Fibroblast of the aortic adventitia (primary cell): ENCODE measurements around the gene AP3S2. TPM values are rescaled to one million over a fixed set of nuclear protein-coding genes. Genes with fewer than 3 reads are reported as not detected.
"Not testable (repeated sequence)": the region's sequence is repeated elsewhere in the genome, so short reads cannot be mapped to it uniquely, and the experiment has no call there.

Experiments used
- DNase-seq: peaks from one replicate; pipeline ENCODE4 v3.0.0-alpha.2; 2010; ENCODE audit warnings: low read depth
- H3K4me3 ChIP-seq: 2 replicates; pipeline ENCODE4 v1.5.1; 2011; ENCODE audit warnings: low read depth, mild to moderate bottlenecking, control low read depth, low read length, moderate library complexity
- CTCF ChIP-seq: IDR thresholded peaks from 2 replicates; pipeline ENCODE4 v1.5.1; 2011; ENCODE audit warnings: mild to moderate bottlenecking, low read length, control low read depth, inconsistent platforms; ENCODE audit not compliant: insufficient read depth
- total RNA-seq: library from RNA; depleted of rRNA; stranded (reverse); fragments of >200 nt; gene quantifications from 2 replicates; pipeline ENCODE4 v1.2.3, GENCODE V29; 2012; ENCODE audit warnings: low replicate concordance

AP3S2 gene
- total RNA-seq, 1 donor, result 63.5 TPM

DNA sequence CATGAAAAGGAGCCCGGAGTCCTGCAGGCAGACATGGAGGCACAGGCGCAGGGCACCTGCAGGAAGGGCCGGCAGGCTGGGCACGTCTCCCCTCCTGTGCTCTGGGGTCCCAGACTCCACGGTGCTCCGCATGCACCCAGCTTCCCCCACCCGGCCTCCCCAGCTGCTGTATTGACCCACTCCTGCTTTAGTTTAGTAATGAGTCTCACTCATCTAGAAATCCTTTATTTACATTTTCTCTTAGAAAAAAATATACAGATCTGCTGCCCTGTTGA, 109.2 kb downstream of the AP3S2 start:
- H3K4me3 ChIP-seq, result no peak overlapping the region
- no peak for DNase-seq
- TF ChIP-seq CTCF, result no peak

DNA sequence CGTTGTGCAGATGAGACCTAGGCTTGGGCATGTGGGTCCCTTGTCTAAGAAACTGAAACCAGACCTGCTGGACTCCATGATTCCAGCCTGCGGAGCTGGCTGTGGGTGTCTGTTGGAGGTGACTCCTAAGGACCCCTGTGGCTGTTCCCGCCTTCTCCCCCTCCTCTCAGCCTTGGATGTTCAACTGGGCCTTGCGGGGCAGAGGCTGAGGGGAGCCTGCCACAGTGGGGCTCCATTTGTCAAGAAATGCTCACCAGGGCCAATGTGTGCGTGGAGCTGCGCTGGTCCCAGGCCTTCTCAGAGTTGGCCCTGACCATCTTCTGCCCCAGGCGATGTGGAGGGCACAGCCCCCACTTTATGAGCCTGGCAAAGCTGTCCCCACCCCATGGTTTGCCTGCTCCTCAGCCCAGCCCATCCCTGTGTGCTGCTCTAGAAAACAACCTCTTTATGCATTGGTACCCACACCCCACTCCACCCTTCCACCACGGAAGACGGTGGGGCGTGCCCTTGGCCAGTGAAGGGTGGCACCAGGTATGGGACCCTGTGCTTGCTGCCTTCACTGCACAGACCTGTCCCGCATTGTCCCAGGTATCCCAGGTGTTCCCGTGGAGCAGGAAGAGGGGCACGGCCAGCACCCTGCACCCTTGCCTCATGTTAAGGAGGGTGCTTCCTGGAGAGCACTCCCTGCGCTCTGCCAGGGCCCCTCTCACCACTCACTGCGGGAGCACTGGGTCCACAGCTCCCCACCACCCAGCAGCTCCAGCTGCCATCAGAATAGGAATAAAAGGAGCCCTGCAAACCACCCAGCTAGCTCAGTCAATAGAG, 109.7 kb downstream of the AP3S2 start:
- no peak for DNase-seq
- TF ChIP-seq CTCF, result no peak

GRCh38 chr15:89783111-89783860, 110.5 kb downstream of the AP3S2 start:
- DNase-seq, result peak; percentile 98
- TF ChIP-seq CTCF, result no peak
- no peak overlapping the region for H3K4me3 ChIP-seq

More for the DNA sequence above, 109.7 kb downstream of the AP3S2 start:
- no peak overlapping the region for H3K4me3 ChIP-seq

DNA sequence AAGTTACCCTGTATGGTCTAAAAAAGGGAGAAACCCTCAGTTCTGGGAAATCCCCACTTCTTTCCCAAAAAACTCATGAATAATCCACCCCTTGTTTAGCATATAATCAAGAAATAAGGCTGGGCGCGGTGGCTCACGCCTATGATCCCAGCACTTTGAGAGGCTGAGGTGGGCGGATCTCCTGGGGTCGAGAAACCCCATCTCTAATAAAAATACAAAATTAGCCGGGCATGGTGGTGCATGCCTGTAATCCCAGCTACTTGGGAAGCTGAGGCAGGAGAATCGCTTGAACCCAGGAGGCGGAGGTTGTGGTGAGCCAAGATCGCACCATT, 111.2 kb downstream of the AP3S2 start:
- not testable (repeated sequence) for DNase-seq, H3K4me3 ChIP-seq

DNA sequence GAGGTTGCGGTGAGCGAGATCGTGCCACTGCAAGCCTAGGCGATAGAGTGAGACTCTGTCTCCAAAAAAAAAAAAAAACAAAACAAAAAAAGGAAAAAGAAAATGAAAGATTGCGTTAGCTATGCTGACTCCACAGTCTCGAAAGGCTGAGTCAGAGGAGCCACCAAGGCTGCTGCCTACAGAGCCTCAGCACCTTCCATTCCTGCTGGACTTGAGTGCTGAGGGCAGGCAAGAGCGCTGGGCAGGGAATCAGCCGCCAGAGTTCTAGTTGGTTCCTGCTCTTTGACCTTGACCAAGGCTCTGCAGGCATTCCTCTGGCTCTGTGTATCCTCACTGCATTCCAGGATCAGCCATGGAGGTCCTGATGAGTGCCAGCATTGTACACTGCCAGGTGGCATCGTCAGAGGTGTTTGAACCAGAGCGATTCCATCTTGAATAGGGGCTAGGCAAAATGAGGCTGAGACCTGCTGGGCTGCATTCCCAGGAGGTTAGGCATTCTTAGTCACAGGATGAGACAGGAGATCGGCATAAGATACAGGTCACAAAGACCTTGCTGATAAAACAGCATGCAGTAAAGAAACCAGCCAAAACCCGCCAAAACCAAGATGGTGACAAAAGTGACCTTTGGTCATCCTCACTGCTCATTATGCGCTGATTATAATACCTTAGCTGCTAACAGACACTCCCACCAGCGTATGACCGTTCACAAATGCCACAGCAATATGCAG, 111.7 kb downstream of the AP3S2 start:
- TF ChIP-seq CTCF, result no peak
- peak; percentile 71 for DNase-seq

DNA sequence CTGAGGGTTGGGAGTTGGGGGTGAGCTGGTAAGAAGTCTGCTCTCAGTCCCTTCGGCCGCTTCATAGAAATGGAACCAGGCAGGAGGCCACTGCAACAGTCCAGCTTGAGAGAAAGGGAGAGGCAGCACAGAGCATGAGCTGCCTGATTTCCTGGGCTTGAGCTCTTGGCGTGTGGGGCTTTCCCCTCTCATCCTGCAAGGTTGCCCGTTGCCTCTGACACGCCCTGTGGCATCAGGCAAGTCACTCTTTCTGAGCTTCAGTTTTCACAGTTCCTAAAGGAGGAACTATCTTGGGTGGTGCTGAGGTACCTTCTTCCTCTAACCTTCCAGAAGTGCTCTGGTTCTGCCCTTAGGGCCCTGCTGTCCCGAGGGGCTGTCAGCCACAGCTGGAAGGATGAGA, 112.7 kb downstream of the AP3S2 start:
- no peak for DNase-seq
- H3K4me3 ChIP-seq, result no peak overlapping the region
- TF ChIP-seq CTCF, result no peak

More for the DNA sequence above, 111.7 kb downstream of the AP3S2 start:
- no peak overlapping the region for H3K4me3 ChIP-seq

DNA sequence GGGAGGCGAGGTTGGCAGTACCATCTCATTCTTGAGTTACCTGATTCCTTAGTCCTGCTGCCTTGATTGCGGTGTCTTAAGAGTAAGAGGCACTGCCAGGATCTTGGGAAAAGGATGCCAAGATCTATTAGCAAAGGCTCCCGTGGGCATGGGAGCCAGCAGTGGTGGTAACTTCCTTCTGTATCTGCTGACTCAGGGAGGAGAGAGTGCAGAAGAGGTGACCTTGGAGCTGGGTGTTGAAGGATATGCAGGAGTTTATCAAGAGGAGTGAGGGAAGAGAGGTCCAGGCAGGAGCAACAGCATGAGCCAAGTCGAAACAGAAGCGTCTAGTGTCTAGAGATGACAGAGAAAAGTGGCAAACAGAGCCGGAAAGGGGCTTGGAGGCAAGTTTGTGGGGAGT, 113.2 kb downstream of the AP3S2 start:
- DNase-seq, result no peak
- no peak for TF ChIP-seq CTCF
- H3K4me3 ChIP-seq, result no peak overlapping the region
